Astrocyte (in vitro differentiated cells and primary cell): ENCODE results near the gene ARHGEF37. TPM values are rescaled to one million over a fixed set of nuclear protein-coding genes. Genes with fewer than 3 reads are reported as not detected.

Experiments
- DNase-seq: peaks from one replicate; pipeline ENCODE4 v3.0.0-alpha.2; 2010; ENCODE audit warnings: low read depth
- FAIRE-seq: peaks from 2 replicates; lab custom pipeline; 2011; peaks lifted over from hg19 to GRCh38; lab: Jason Lieb, UNC
- H2AFZ ChIP-seq: 2 replicates; pipeline ENCODE4 v1.6.0; 2012; ENCODE audit warnings: low read depth, low read length, inconsistent platforms
- H3K27ac ChIP-seq: 2 replicates; pipeline ENCODE4 v1.5.1; 2011; ENCODE audit warnings: low read depth, low read length, inconsistent platforms
- H3K27me3 ChIP-seq: 2 replicates; pipeline ENCODE4 v1.6.0; 2011; ENCODE audit warnings: low read length, inconsistent platforms; ENCODE audit not compliant: insufficient read depth
- H3K36me3 ChIP-seq: 2 replicates; pipeline ENCODE4 v1.5.1; 2011; ENCODE audit warnings: low read length, inconsistent platforms; ENCODE audit not compliant: insufficient read depth
- H3K4me1 ChIP-seq: 2 replicates; pipeline ENCODE4 v1.5.1; 2011; ENCODE audit warnings: low read length, inconsistent platforms; ENCODE audit not compliant: insufficient read depth
- H3K4me2 ChIP-seq: 2 replicates; pipeline ENCODE4 v1.6.0; 2012; ENCODE audit warnings: low read length, inconsistent platforms
- H3K4me3 ChIP-seq: 2 replicates; pipeline ENCODE4 v1.5.1; 2011; ENCODE audit warnings: low read depth, mild to moderate bottlenecking, low read length, inconsistent platforms; ENCODE audit not compliant: insufficient read depth
- H3K79me2 ChIP-seq: 2 replicates; pipeline ENCODE4 v1.6.0; 2012; ENCODE audit warnings: mild to moderate bottlenecking, low read length, inconsistent platforms; ENCODE audit not compliant: insufficient read depth
- H3K9ac ChIP-seq: 2 replicates; pipeline ENCODE4 v1.6.0; 2012; ENCODE audit warnings: mild to moderate bottlenecking, low read length, inconsistent platforms
- H3K9me3 ChIP-seq: 2 replicates; pipeline ENCODE4 v1.5.1; 2012; ENCODE audit warnings: low read depth, mild to moderate bottlenecking, low read length, inconsistent platforms; ENCODE audit not compliant: insufficient read depth
- H4K20me1 ChIP-seq: 2 replicates; pipeline ENCODE4 v1.6.0; 2012; ENCODE audit warnings: low read length, inconsistent platforms; ENCODE audit not compliant: insufficient read depth
- H3K27ac Mint-ChIP-seq: one replicate; pipeline ENCODE4 v1.8.0; 2021; ENCODE audit warnings: mild to moderate bottlenecking, mixed read lengths; ENCODE audit not compliant: unreplicated experiment
- H3K27me3 Mint-ChIP-seq: one replicate; pipeline ENCODE4 v1.8.0; 2021; ENCODE audit warnings: low read depth, mixed read lengths; ENCODE audit not compliant: unreplicated experiment
- H3K36me3 Mint-ChIP-seq: one replicate; pipeline ENCODE4 v1.8.0; 2021; ENCODE audit warnings: low read depth, mixed read lengths; ENCODE audit not compliant: unreplicated experiment
- H3K4me1 Mint-ChIP-seq: one replicate; pipeline ENCODE4 v1.8.0; 2021; ENCODE audit warnings: low read depth, mixed read lengths; ENCODE audit not compliant: unreplicated experiment
- H3K4me3 Mint-ChIP-seq: one replicate; pipeline ENCODE4 v1.8.0; 2021; ENCODE audit warnings: mild to moderate bottlenecking, moderate library complexity, mixed read lengths; ENCODE audit not compliant: unreplicated experiment
- H3K9me3 Mint-ChIP-seq: one replicate; pipeline ENCODE4 v1.8.0; 2021; ENCODE audit warnings: mild to moderate bottlenecking, mixed read lengths; ENCODE audit not compliant: unreplicated experiment
- EZH2 ChIP-seq: IDR thresholded peaks from 2 replicates; pipeline ENCODE4 v1.6.1; 2012; ENCODE audit warnings: mild to moderate bottlenecking, low read length, inconsistent platforms; ENCODE audit not compliant: insufficient read depth
- total RNA-seq: library from RNA; stranded (reverse); gene quantifications from 2 replicates; pipeline ENCODE4 v1.2.1, GENCODE V29; 2021
- TF ChIP-seq, protein P1 (sequence below): IDR thresholded peaks from 2 replicates; pipeline ENCODE4 v1.5.1; 2011; ENCODE audit warnings: low read depth, mild to moderate bottlenecking, inconsistent platforms, low read length, moderate library complexity; ENCODE audit not compliant: insufficient read depth

Gene ARHGEF37
- total RNA-seq, 1 donor from 2014 or later: 2.3 TPM

DNA sequence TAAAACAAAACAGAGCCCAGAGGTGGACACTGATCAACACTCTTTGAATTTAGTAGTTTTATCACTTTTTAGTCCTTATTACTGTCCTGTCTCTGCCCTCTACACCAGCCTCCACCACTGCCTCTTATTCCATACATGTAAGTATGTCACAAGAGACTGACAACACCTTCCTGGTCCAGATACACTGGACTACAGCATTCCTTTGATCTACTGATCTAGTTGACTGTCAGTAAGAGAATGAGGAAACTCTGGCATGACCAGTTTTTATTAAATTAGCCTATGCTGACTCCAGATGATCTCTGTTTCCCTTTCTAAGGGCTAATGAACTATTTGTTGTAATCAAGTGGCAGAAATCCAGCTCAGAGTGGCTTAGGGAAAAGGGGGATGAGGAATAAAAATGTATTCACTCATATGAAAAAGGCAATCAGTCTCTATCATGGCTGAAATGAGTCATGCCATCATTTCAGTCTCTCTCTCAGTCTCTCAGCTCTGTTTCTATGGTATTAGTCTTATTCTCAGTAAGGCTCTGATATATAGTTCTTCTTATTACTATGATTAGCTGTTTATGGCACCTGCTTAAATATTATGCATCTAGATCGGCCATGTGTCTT is 5.5 kb downstream of the ARHGEF37 start:
- DNase-seq (no peak), FAIRE-seq (no peak)
- Histone ChIP-seq H4K20me1 (no peaks in the 10 kb centered on the region), H3K9ac (no peak overlapping the region), H3K27me3 (no peaks in the 10 kb centered on the region), H3K79me2 (no peaks in the 10 kb centered on the region), H3K27ac (no peak overlapping the region), H2AFZ (no peak overlapping the region), H3K4me2 (no peak overlapping the region), H3K9me3 (no peaks in the 10 kb centered on the region), H3K4me3 (no peak overlapping the region), H3K4me1 (no peaks in the 10 kb centered on the region), H3K36me3 (no peaks in the 10 kb centered on the region)
- peaks cover 6% of the 10 kb centered on the region for H3K4me1 Mint-ChIP-seq
- no peaks in the 10 kb centered on the region for H3K36me3 Mint-ChIP-seq
- H3K27ac Mint-ChIP-seq: no peak overlapping the region
- no peak overlapping the region for H3K4me3 Mint-ChIP-seq
- no peaks in the 10 kb centered on the region for H3K9me3 Mint-ChIP-seq
- TF ChIP-seq, protein P1, sequence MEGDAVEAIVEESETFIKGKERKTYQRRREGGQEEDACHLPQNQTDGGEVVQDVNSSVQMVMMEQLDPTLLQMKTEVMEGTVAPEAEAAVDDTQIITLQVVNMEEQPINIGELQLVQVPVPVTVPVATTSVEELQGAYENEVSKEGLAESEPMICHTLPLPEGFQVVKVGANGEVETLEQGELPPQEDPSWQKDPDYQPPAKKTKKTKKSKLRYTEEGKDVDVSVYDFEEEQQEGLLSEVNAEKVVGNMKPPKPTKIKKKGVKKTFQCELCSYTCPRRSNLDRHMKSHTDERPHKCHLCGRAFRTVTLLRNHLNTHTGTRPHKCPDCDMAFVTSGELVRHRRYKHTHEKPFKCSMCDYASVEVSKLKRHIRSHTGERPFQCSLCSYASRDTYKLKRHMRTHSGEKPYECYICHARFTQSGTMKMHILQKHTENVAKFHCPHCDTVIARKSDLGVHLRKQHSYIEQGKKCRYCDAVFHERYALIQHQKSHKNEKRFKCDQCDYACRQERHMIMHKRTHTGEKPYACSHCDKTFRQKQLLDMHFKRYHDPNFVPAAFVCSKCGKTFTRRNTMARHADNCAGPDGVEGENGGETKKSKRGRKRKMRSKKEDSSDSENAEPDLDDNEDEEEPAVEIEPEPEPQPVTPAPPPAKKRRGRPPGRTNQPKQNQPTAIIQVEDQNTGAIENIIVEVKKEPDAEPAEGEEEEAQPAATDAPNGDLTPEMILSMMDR: no peak
- no peak for TF ChIP-seq EZH2
- no peaks in the 10 kb centered on the region for H3K27me3 Mint-ChIP-seq

DNA sequence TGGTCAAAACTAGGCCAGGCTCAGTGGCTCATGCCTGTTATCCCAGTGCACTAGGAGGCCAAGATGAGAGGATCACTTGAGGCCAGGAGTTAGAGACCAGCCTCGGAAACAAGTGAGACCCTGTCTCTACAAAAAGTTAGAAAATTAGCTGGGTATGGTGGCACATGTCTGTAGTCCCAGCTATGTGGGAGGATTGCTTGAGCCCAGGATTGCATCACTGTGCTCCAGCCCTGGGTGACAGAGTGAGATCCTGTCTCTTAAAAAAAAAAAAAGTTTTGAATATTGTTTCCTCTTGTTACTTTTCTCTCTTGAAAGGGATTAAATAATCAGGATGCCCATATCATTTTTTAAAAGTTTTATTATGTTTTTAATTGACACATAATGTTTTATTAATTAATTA is 7.6 kb downstream of the ARHGEF37 start:
- no peak for FAIRE-seq
- H3K9me3 Mint-ChIP-seq: no peaks in the 10 kb centered on the region
- H3K4me2 ChIP-seq: no peak overlapping the region
- no peaks in the 10 kb centered on the region for H3K79me2 ChIP-seq
- no peaks in the 10 kb centered on the region for H3K4me1 ChIP-seq
- no peak for TF ChIP-seq EZH2
- TF ChIP-seq, protein P1: no peak
- H3K27me3 ChIP-seq: no peaks in the 10 kb centered on the region
- H3K9ac ChIP-seq: no peak overlapping the region
- H3K4me1 Mint-ChIP-seq: peaks cover 6% of the 10 kb centered on the region
- H3K36me3 Mint-ChIP-seq: no peaks in the 10 kb centered on the region
- no peak overlapping the region for H3K4me3 ChIP-seq
- no peak overlapping the region for H3K27ac Mint-ChIP-seq
- no peaks in the 10 kb centered on the region for H3K36me3 ChIP-seq
- H2AFZ ChIP-seq: no peak overlapping the region
- H3K27me3 Mint-ChIP-seq: no peaks in the 10 kb centered on the region
- H3K4me3 Mint-ChIP-seq: no peak overlapping the region
- H3K9me3 ChIP-seq: no peaks in the 10 kb centered on the region
- H4K20me1 ChIP-seq: no peaks in the 10 kb centered on the region
- no peak for DNase-seq
- no peak overlapping the region for H3K27ac ChIP-seq

DNA sequence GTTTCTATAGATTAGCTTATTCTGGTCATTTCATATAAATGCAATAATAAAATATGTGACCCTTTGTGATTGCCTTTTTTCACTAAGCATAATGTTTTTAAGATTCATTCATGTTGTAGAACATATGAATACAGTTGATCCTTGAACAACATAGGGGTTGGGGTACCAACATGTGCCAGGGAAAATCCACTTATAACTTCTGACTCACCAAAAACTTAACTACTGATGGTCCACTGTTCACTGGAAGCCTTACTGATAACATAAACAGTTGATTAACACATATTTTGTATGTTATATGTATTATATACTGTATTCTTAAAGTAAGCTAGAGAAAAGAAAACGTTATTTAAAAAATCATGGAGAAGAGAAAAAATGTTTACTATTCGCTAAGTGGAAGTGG is 12.1 kb downstream of the ARHGEF37 start:
- Histone ChIP-seq H3K9me3 (no peaks in the 10 kb centered on the region), H3K4me3 (no peak overlapping the region), H3K4me1 (no peaks in the 10 kb centered on the region), H3K27me3 (no peaks in the 10 kb centered on the region), H3K79me2 (no peaks in the 10 kb centered on the region), H3K4me2 (no peak overlapping the region), H2AFZ (no peak overlapping the region), H3K36me3 (no peaks in the 10 kb centered on the region), H3K27ac (no peak overlapping the region), H4K20me1 (no peaks in the 10 kb centered on the region), H3K9ac (no peak overlapping the region)
- Mint-ChIP-seq H3K4me3 (no peak overlapping the region), H3K36me3 (no peaks in the 10 kb centered on the region), H3K27me3 (no peaks in the 10 kb centered on the region), H3K27ac (no peak overlapping the region), H3K4me1 (peaks cover 5% of the 10 kb centered on the region), H3K9me3 (no peaks in the 10 kb centered on the region)
- no peak for DNase-seq
- TF ChIP-seq, protein P1: no peak
- TF ChIP-seq EZH2: no peak
- no peak for FAIRE-seq
